IMR-90 (cell line): Measurements from ENCODE around the gene UBL3. TPM values are rescaled to one million over a fixed set of nuclear protein-coding genes. Genes with fewer than 3 reads are reported as not detected.

ENCODE experiments used
- ATAC-seq: fragments of 200-7000 bp; cut with Tn5 transposase; 2 replicates; pipeline ENCODE4 v1.9.1; 2020; ENCODE audit warnings: low read depth, mild to moderate bottlenecking, moderate library complexity
- BruUV-seq: library from RNA; stranded (reverse); fragments of 400-500 nt; replicated peaks from 2 replicates; lab custom pipeline; 2021; lab: Mats Ljungman, UMichigan
- CTCF ChIA-PET: fragments of 300-600 bp; formaldehyde crosslinking; extraction: SDS; loops from one replicate; lab custom pipeline; 2021; ENCODE audit warnings: antibody characterized with exemption; lab: Yijun Ruan, JAX
- POLR2A ChIA-PET: fragments of 300-600 bp; sonication (Branson Sonifier 250); formaldehyde crosslinking; loops from one replicate; lab custom pipeline; 2022; ENCODE audit warnings: antibody characterized with exemption; ENCODE audit not compliant: unreplicated experiment; lab: Charles Lee
- DNase-seq: peaks from one replicate; pipeline ENCODE4 v3.0.0; 2013
- H2AFZ ChIP-seq: replicated peaks from 2 replicates; pipeline ENCODE3; 2013; ENCODE audit warnings: low read length, mild to moderate bottlenecking; ENCODE audit not compliant: poor library complexity
- H2AK5ac ChIP-seq: 2 replicates; pipeline ENCODE4 v1.6.1; 2013; ENCODE audit warnings: low read depth, low read length, inconsistent platforms
- H2AK9ac ChIP-seq: replicated peaks from 2 replicates; pipeline ENCODE3; 2013; ENCODE audit warnings: mild to moderate bottlenecking, low read depth, low read length, moderate library complexity; ENCODE audit not compliant: poor library complexity
- H2BK120ac ChIP-seq: 2 replicates; pipeline ENCODE4 v1.6.1; 2013; ENCODE audit warnings: low read depth, low read length, inconsistent platforms
- H2BK15ac ChIP-seq: 3 replicates; pipeline ENCODE4 v1.6.1; 2013; ENCODE audit warnings: low read depth, low read length, inconsistent platforms
- H2BK20ac ChIP-seq: 2 replicates; pipeline ENCODE4 v1.6.1; 2013; ENCODE audit warnings: low read depth, mild to moderate bottlenecking, inconsistent platforms, low read length, moderate library complexity
- H2BK5ac ChIP-seq: 2 replicates; pipeline ENCODE4 v1.6.1; 2013; ENCODE audit warnings: mild to moderate bottlenecking, low read depth, low read length, inconsistent platforms; ENCODE audit not compliant: poor library complexity, severe bottlenecking
- H3K14ac ChIP-seq: replicated peaks from 2 replicates; pipeline ENCODE4 v1.6.1; 2013; ENCODE audit warnings: low read depth, low read length, inconsistent platforms
- H3K18ac ChIP-seq: 2 replicates; pipeline ENCODE4 v1.6.1; 2013; ENCODE audit warnings: low read depth, low read length, control low read depth
- H3K23ac ChIP-seq: 2 replicates; pipeline ENCODE4 v1.6.1; 2013; ENCODE audit warnings: low read depth, low read length, inconsistent platforms
- H3K27ac ChIP-seq: 2 replicates; pipeline ENCODE4 v1.5.1; 2013; ENCODE audit warnings: mild to moderate bottlenecking, control low read depth, low read length; ENCODE audit not compliant: insufficient read depth
- H3K27me3 ChIP-seq: 2 replicates; pipeline ENCODE4 v1.6.1; 2013; ENCODE audit warnings: low read length; ENCODE audit not compliant: control insufficient read depth, insufficient read depth
- H3K36me3 ChIP-seq: 2 replicates; pipeline ENCODE4 v1.6.1; 2013; ENCODE audit warnings: low read length, mixed read lengths; ENCODE audit not compliant: control insufficient read depth, insufficient read depth
- H3K4ac ChIP-seq: 2 replicates; pipeline ENCODE4 v1.6.1; 2013; ENCODE audit warnings: low read depth, low read length, inconsistent platforms
- H3K4me1 ChIP-seq: 2 replicates; pipeline ENCODE4 v1.6.1; 2013; ENCODE audit warnings: low read length, mixed read lengths; ENCODE audit not compliant: control insufficient read depth, insufficient read depth
- H3K4me2 ChIP-seq: 2 replicates; pipeline ENCODE4 v1.6.1; 2013; ENCODE audit warnings: low read depth, mild to moderate bottlenecking, control low read depth, low read length, moderate library complexity
- H3K4me3 ChIP-seq: 2 replicates; pipeline ENCODE4 v1.5.1; 2013; ENCODE audit warnings: low read depth, mild to moderate bottlenecking, control low read depth, low read length, moderate library complexity; ENCODE audit not compliant: insufficient read depth
- H3K56ac ChIP-seq: 2 replicates; pipeline ENCODE4 v1.6.1; 2013; ENCODE audit warnings: low read length, inconsistent platforms; ENCODE audit not compliant: insufficient read depth; ENCODE audit errors: extremely low read depth
- H3K79me1 ChIP-seq, 2 experiments: 2 replicates each; pipeline ENCODE4 v1.6.1; 2013; ENCODE audit warnings: low read length in 2 of 2, inconsistent platforms in 1 of 2, low read depth in 1 of 2
- H3K9ac ChIP-seq: 2 replicates; pipeline ENCODE4 v1.6.1; 2013; ENCODE audit warnings: low read depth, low read length, control low read depth
- H3K9me1 ChIP-seq: 2 replicates; pipeline ENCODE4 v1.6.1; 2013; ENCODE audit warnings: low read length, inconsistent platforms; ENCODE audit not compliant: insufficient read depth
- H3K9me3 ChIP-seq: 2 replicates; pipeline ENCODE4 v1.6.1; 2013; ENCODE audit warnings: low read length; ENCODE audit not compliant: control insufficient read depth, insufficient read depth
- H4K20me1 ChIP-seq: 2 replicates; pipeline ENCODE4 v1.6.1; 2013; ENCODE audit warnings: low read length, inconsistent platforms; ENCODE audit not compliant: insufficient read depth
- H4K5ac ChIP-seq: 2 replicates; pipeline ENCODE4 v1.6.1; 2013; ENCODE audit warnings: mild to moderate bottlenecking, low read depth, low read length, control low read depth
- H4K8ac ChIP-seq, 2 experiments: 2 replicates each; pipeline ENCODE4 v1.6.1; 2013; ENCODE audit warnings: low read depth in 2 of 2, low read length in 2 of 2, control low read depth in 1 of 2, inconsistent platforms in 1 of 2
- H4K91ac ChIP-seq: 2 replicates; pipeline ENCODE4 v1.6.1; 2013; ENCODE audit warnings: low read depth, low read length, inconsistent platforms; ENCODE audit not compliant: insufficient read depth
- BHLHE40 ChIP-seq: fragments of 150-350 bp; IDR thresholded peaks from 2 replicates; pipeline ENCODE4 v1.6.1; 2016; ENCODE audit warnings: mild to moderate bottlenecking, low read depth, low read length
- CEBPB ChIP-seq: IDR thresholded peaks from 2 replicates; pipeline ENCODE4 v1.6.1; 2012; ENCODE audit warnings: low read depth, low read length, improper control_type of control experiment
- MAFK ChIP-seq: IDR thresholded peaks from 2 replicates; pipeline ENCODE4 v1.6.1; 2012; ENCODE audit warnings: low read depth, low read length, improper control_type of control experiment
- MXI1 ChIP-seq: IDR thresholded peaks from 2 replicates; pipeline ENCODE4 v1.6.1; 2012; ENCODE audit warnings: low read depth, mild to moderate bottlenecking, low read length, moderate library complexity, borderline replicate concordance
- POLR2A ChIP-seq: IDR thresholded peaks from 2 replicates; pipeline ENCODE4 v1.6.1; 2012; ENCODE audit warnings: mild to moderate bottlenecking, low read depth, low read length
- SMC3 ChIP-seq: fragments of 150-350 bp; IDR thresholded peaks from 2 replicates; pipeline ENCODE4 v1.6.1; 2016; ENCODE audit warnings: low read depth, mild to moderate bottlenecking, antibody characterized with exemption, low read length, moderate library complexity
- WGBS, 2 experiments: methylation state at CpG; one replicate each; pipeline versions ENCODE4 v1.1.5 to v1.1.7; 2013; ENCODE audit warnings: missing lambda C conversion rate in 2 of 2; ENCODE audit not compliant: insufficient read length in 1 of 2; ENCODE audit errors: extremely low coverage in 2 of 2; 5-methylcytosine and 5-hydroxymethylcytosine counted together
- dilution Hi-C: fragments of 300-500 bp; cut with HindIII; formaldehyde crosslinking; loops from one replicate; pipeline ENCODE4 v1.14.3; 2018; ENCODE audit warnings: low sequenced_read_pairs; ENCODE audit not compliant: unreplicated experiment
- in situ Hi-C: fragments of 300-500 bp; cut with MboI; formaldehyde crosslinking; loops from 3 replicates; pipeline ENCODE4 v1.14.3; 2019; ENCODE audit warnings: low sequenced_read_pairs, inconsistent platforms, mixed read lengths
- intact Hi-C: fragments of 100-400 bp; cut with micrococcal nuclease; formaldehyde crosslinking; loops from 2 replicates; pipeline ENCODE4 v1.10.0; 2022
- polyA plus RNA-seq, 3 experiments: library from polyadenylated mRNA; depleted of rRNA; stranded (reverse); fragments of >200 nt; gene quantifications; 2 replicates each; pipeline ENCODE4 v1.2.3, GENCODE V29; 2012; ENCODE audit warnings: low replicate concordance in 1 of 3
- total RNA-seq: library from RNA; depleted of rRNA; stranded (reverse); fragments of >200 nt; gene quantifications from 2 replicates; pipeline ENCODE4 v1.2.3, GENCODE V29; 2012
- TF ChIP-seq, protein P1 (sequence below): conservative IDR thresholded peaks from 2 replicates; pipeline ENCODE4 v1.5.1; 2012; ENCODE audit warnings: mild to moderate bottlenecking, low read depth, low read length, improper control_type of control experiment

The UBL3 gene
- total and polyA plus RNA-seq, 2 of the 4 experiments (the other 2 are of a cell fraction), result 16.0 to 19.9 TPM

DNA sequence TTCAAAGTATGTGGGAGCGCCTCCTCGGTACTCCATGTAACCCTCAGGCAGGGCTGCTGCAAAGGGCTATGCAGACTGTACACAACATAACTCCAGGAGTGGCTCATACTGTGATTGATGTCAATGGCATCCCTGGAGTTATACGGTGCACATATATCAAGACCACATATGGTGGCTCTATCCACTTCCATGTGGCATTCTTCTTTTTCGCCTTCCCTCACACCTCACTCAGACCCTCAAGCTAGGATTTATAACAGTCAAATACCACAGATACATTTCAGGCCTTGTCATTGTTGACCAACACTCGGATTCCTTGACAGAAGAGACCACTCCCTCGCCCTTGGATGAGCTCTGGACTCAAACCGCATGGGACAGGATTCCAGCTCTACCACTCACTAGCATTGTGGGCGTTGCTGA lies 11.3 kb upstream of the UBL3 start:
- dilution Hi-C loops (no loop called here), in situ Hi-C loops (no loop called here), intact Hi-C loops (loop anchor here (5.0 kb wide), 1 partner anchor 41 kb away; no protein-coding TSS in a partner anchor)
- Histone ChIP-seq H3K4ac (peak overlapping the region; percentile 96), H2BK20ac (peak overlapping the region; percentile 98), H2AK5ac (no peak overlapping the region; the same call in 1 of the 2 replicates), H2AK9ac (no peak overlapping the region), H3K14ac (0 out of 2 replicates have a peak overlapping the region, but pooled peaks have one; percentile 86), H4K5ac (no peak overlapping the region), H4K8ac (peak overlapping the region; percentile 86 to 93; a peak in 1 of 4 replicates), H3K4me2 (no peak overlapping the region; the same call in 1 of the 2 replicates), H3K27ac (peak overlapping the region; percentile 51), H3K36me3 (no peaks in the 10 kb centered on the region), H3K9me1 (peaks cover 14% of the 10 kb centered on the region), H3K79me1 (no peaks in the 10 kb centered on the region), H3K27me3 (no peaks in the 10 kb centered on the region), H4K91ac (peak overlapping the region; percentile 88), H2BK120ac (peak overlapping the region; percentile 98), H3K9me3 (no peaks in the 10 kb centered on the region), H2BK5ac (peak overlapping the region; percentile 98), H2BK15ac (no peak overlapping the region; the same call in 2 of the 3 replicates), H3K18ac (no peak overlapping the region), H3K23ac (no peak overlapping the region), H3K56ac (no peak overlapping the region; the same call in 1 of the 2 replicates), H2AFZ (peak overlapping the region; percentile 72), H3K4me1 (peaks cover 10% of the 10 kb centered on the region; the same call in 1 of the 2 replicates), H3K4me3 (no peak overlapping the region), H3K9ac (no peak overlapping the region), H4K20me1 (no peaks in the 10 kb centered on the region)
- no TSS peak for BruUV-seq
- TF ChIP-seq MXI1 (peak; percentile 35; the same call in 1 of the 2 replicates), BHLHE40 (0 out of 2 replicates have a peak, but pooled peaks have one; percentile 53), POLR2A (no peak), MAFK (0 out of 2 replicates have a peak, but pooled peaks have one; percentile 0), SMC3 (0 out of 2 replicates have a peak, but pooled peaks have one; percentile 4), CEBPB (peak; percentile 51; the same call in 1 of the 2 replicates)
- TF ChIP-seq, protein P1, sequence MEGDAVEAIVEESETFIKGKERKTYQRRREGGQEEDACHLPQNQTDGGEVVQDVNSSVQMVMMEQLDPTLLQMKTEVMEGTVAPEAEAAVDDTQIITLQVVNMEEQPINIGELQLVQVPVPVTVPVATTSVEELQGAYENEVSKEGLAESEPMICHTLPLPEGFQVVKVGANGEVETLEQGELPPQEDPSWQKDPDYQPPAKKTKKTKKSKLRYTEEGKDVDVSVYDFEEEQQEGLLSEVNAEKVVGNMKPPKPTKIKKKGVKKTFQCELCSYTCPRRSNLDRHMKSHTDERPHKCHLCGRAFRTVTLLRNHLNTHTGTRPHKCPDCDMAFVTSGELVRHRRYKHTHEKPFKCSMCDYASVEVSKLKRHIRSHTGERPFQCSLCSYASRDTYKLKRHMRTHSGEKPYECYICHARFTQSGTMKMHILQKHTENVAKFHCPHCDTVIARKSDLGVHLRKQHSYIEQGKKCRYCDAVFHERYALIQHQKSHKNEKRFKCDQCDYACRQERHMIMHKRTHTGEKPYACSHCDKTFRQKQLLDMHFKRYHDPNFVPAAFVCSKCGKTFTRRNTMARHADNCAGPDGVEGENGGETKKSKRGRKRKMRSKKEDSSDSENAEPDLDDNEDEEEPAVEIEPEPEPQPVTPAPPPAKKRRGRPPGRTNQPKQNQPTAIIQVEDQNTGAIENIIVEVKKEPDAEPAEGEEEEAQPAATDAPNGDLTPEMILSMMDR, result no peak
- DNase-seq (peak; percentile 97), ATAC-seq (peak; percentile 91)
- 14% methylated on average over 4 of the region's 8 CpGs; no CpG with 5 or more reads in 1 of the 2 experiments for WGBS, 2 experiments
- CTCF ChIA-PET, result no interaction called here
- POLR2A ChIA-PET, result interaction anchor here (1.0 kb wide), 1 partner anchor 13 kb away, joined by 3 read pairs; no protein-coding TSS in a partner anchor
